8988T (cell line): ENCODE results near the gene MYOM1.
"Not testable (repeated sequence)": the region's sequence is repeated elsewhere in the genome, so short reads cannot be mapped to it uniquely, and the experiment has no call there.

Experiments used
- DNase-seq: peaks from one replicate; pipeline ENCODE4 v3.0.0; 2011

The MYOM1 gene

GRCh38 chr18:3074087-3074486 is 145.7 kb downstream of the MYOM1 start:
- no peak for DNase-seq

GRCh38 chr18:3073353-3073752 is 146.4 kb downstream of the MYOM1 start:
- DNase-seq = not testable (repeated sequence)

GRCh38 chr18:3071676-3072075 is 148.1 kb downstream of the MYOM1 start:
- DNase-seq = no peak

- DNase-seq = no peak
Observed at GRCh38 chr18:3069671-3070433, 149.9 kb downstream of the MYOM1 start.

GRCh38 chr18:3067722-3068121 is 152.0 kb downstream of the MYOM1 start:
- no peak for DNase-seq

GRCh38 chr18:3067165-3067661 is 152.6 kb downstream of the MYOM1 start:
- DNase-seq = no peak

- no peak for DNase-seq
Observed at GRCh38 chr18:3066341-3067110, 153.2 kb downstream of the MYOM1 start.

GRCh38 chr18:3063766-3064165 is 156.0 kb downstream of the MYOM1 start:
- DNase-seq = not testable (repeated sequence)

GRCh38 chr18:3062798-3063680 is 156.7 kb downstream of the MYOM1 start:
- peak; percentile 34 for DNase-seq

- DNase-seq = no peak
Observed at GRCh38 chr18:3061581-3062312, 158.0 kb downstream of the MYOM1 start.

GRCh38 chr18:3060667-3061580 is 158.8 kb downstream of the MYOM1 start:
- no peak for DNase-seq

- DNase-seq = no peak
Observed at GRCh38 chr18:3059272-3059671, 160.5 kb downstream of the MYOM1 start.

GRCh38 chr18:3058328-3059191 is 161.2 kb downstream of the MYOM1 start:
- no peak for DNase-seq

- no peak for DNase-seq
Observed at GRCh38 chr18:3057526-3057925, 162.2 kb downstream of the MYOM1 start.

- DNase-seq = no peak
Observed at GRCh38 chr18:3056311-3056710, 163.5 kb downstream of the MYOM1 start.

- DNase-seq = peak; percentile 27
Observed at GRCh38 chr18:3055816-3056215, 164.0 kb downstream of the MYOM1 start.

- DNase-seq = no peak
Observed at GRCh38 chr18:3055186-3055728, 164.5 kb downstream of the MYOM1 start.

- no peak for DNase-seq
Observed at GRCh38 chr18:3054780-3055179, 165.0 kb downstream of the MYOM1 start.

GRCh38 chr18:3054214-3054613 is 165.6 kb downstream of the MYOM1 start:
- no peak for DNase-seq

GRCh38 chr18:3053081-3053480 is 166.7 kb downstream of the MYOM1 start:
- DNase-seq = no peak
